ENCODE data around the gene PLXNA2.

GRCh38 chr1:207985996-207986395 lies 258.2 kb downstream of the PLXNA2 start:
- TF ChIP-seq POLR2A (IDR thresholded peaks at IDR 0.05): no peak
- TF ChIP-seq CTCF (IDR thresholded peaks at IDR 0.05): no peak
